SK-N-SH treated with all-trans-retinoic acid at 6 μM for 48 hours (cell line): ENCODE data around the gene PRLH.

ENCODE experiments used
- ATAC-seq: fragments of 200-7000 bp; cut with Tn5 transposase; 3 replicates; pipeline ENCODE4 v1.9.1; 2020; ENCODE audit warnings: mild to moderate bottlenecking, moderate library complexity
- ARNTL ChIP-seq: fragments of 450-650 bp; formaldehyde crosslinking; IDR thresholded peaks from 2 replicates; pipeline ENCODE4 v1.5.0; 2020; ENCODE audit warnings: low read depth, mild to moderate bottlenecking, moderate library complexity, borderline replicate concordance
- BACH2 ChIP-seq: fragments of 250-450 bp; sonication (Bioruptor Pico); IDR thresholded peaks from 2 replicates; pipeline ENCODE4 v1.9.0; 2021; ENCODE audit warnings: mild to moderate bottlenecking, borderline replicate concordance
- CSDC2 ChIP-seq: fragments of 250-450 bp; sonication (Bioruptor Pico); IDR thresholded peaks from 2 replicates; pipeline ENCODE4 v1.5.0; 2020; ENCODE audit warnings: mild to moderate bottlenecking, moderate library complexity
- ESRRG ChIP-seq: fragments of 250-450 bp; sonication (Bioruptor Pico); IDR thresholded peaks from 2 replicates; pipeline ENCODE4 v1.6.1; 2021; ENCODE audit warnings: mild to moderate bottlenecking
- GLIS3 ChIP-seq: fragments of 250-450 bp; sonication (Bioruptor Pico); IDR thresholded peaks from 2 replicates; pipeline ENCODE4 v1.5.0; 2020; ENCODE audit warnings: mild to moderate bottlenecking, moderate library complexity
- ISL1 ChIP-seq: fragments of 250-450 bp; sonication (Bioruptor Pico); IDR thresholded peaks from 2 replicates; pipeline ENCODE4 v2.1.2; 2022; ENCODE audit warnings: mild to moderate bottlenecking, moderate library complexity
- OSR1 ChIP-seq: fragments of 250-450 bp; sonication (Bioruptor Pico); IDR thresholded peaks from 2 replicates; pipeline ENCODE4 v1.8.0; 2022; ENCODE audit warnings: moderate library complexity, mild to moderate bottlenecking, inconsistent platforms
- PPARA ChIP-seq: fragments of 250-450 bp; sonication (Bioruptor Pico); IDR thresholded peaks from 2 replicates; pipeline ENCODE4 v1.5.0; 2020; ENCODE audit warnings: mild to moderate bottlenecking, borderline replicate concordance
- RARB ChIP-seq: fragments of 250-450 bp; sonication (Bioruptor Pico); IDR thresholded peaks from 2 replicates; pipeline ENCODE4 v1.8.0; 2021; ENCODE audit warnings: mild to moderate bottlenecking, moderate library complexity
- SNAI2 ChIP-seq: fragments of 250-450 bp; sonication (Bioruptor Pico); IDR thresholded peaks from 2 replicates; pipeline ENCODE4 v1.5.0; 2020; ENCODE audit warnings: mild to moderate bottlenecking, moderate library complexity
- TCF4 ChIP-seq: fragments of 250-450 bp; sonication (Bioruptor Pico); IDR thresholded peaks from 2 replicates; pipeline ENCODE4 v1.8.0; 2021; ENCODE audit warnings: mild to moderate bottlenecking, moderate library complexity, borderline replicate concordance
- TOX ChIP-seq: fragments of 250-450 bp; sonication (Bioruptor Pico); IDR thresholded peaks from 2 replicates; pipeline ENCODE4 v1.8.0; 2021; ENCODE audit warnings: mild to moderate bottlenecking, moderate library complexity, borderline replicate concordance
- ZC3H10 ChIP-seq: fragments of 250-450 bp; sonication (Bioruptor Pico); IDR thresholded peaks from 2 replicates; pipeline ENCODE4 v1.5.1; 2021; ENCODE audit warnings: mild to moderate bottlenecking, moderate library complexity
- ZFP3 ChIP-seq: fragments of 250-450 bp; sonication (Bioruptor Pico); IDR thresholded peaks from 2 replicates; pipeline ENCODE4 v1.5.0; 2020; ENCODE audit warnings: mild to moderate bottlenecking, moderate library complexity
- ZFP30 ChIP-seq: fragments of 450-650 bp; formaldehyde crosslinking; IDR thresholded peaks from 2 replicates; pipeline ENCODE4 v1.5.0; 2022; ENCODE audit warnings: mild to moderate bottlenecking, moderate library complexity
- ZNF70 ChIP-seq: fragments of 450-650 bp; formaldehyde crosslinking; IDR thresholded peaks from 2 replicates; pipeline ENCODE4 v1.5.0; 2020; ENCODE audit warnings: mild to moderate bottlenecking, moderate library complexity
- ZNF8 ChIP-seq: fragments of 450-650 bp; formaldehyde crosslinking; IDR thresholded peaks from 2 replicates; pipeline ENCODE4 v1.5.0; 2020; ENCODE audit warnings: mild to moderate bottlenecking, moderate library complexity
- TF ChIP-seq, protein P1 (sequence below): fragments of 250-450 bp; sonication (Bioruptor Pico); IDR thresholded peaks from 2 replicates; pipeline ENCODE4 v1.5.1; 2021; ENCODE audit warnings: mild to moderate bottlenecking, moderate library complexity
- TF ChIP-seq, protein P2 (sequence below): fragments of 250-450 bp; sonication (Bioruptor Pico); IDR thresholded peaks from 2 replicates; pipeline ENCODE4 v1.5.1; 2020; ENCODE audit warnings: low read depth, mild to moderate bottlenecking, moderate library complexity
- TF ChIP-seq, protein P3 (sequence below): fragments of 250-450 bp; sonication (Bioruptor Pico); IDR thresholded peaks from 2 replicates; pipeline ENCODE4 v1.8.0; 2021; ENCODE audit warnings: low read depth, mild to moderate bottlenecking, moderate library complexity, borderline replicate concordance
- TF ChIP-seq, protein P4 (sequence below): fragments of 250-450 bp; sonication (Bioruptor Pico); IDR thresholded peaks from 2 replicates; pipeline ENCODE4 v1.5.0; 2020; ENCODE audit warnings: mild to moderate bottlenecking, moderate library complexity

Gene PRLH

DNA sequence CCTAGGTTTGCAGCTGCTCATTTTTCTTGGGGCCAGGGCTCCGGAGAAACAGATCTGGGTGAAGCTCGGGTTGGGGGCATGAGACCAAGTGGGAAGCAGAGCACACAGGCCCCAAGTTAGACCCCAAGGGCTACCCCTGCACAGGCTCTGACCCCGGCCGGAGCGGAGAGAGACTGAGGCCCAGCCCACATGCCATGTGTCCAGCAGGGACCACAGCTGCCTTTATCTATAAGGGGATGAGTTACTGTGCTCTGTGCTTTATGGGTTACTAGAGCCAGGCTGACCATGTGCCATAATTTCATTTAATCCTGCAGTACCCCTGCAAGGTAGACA is 30.3 kb upstream of the PRLH start:
- TF ChIP-seq OSR1 (CRISPR knock-in tag) (no peak), ZC3H10 (CRISPR knock-in tag) (no peak), ARNTL (CRISPR knock-in tag) (no peak), BACH2 (CRISPR knock-in tag) (no peak), ZNF8 (CRISPR knock-in tag) (no peak), ZFP3 (CRISPR knock-in tag) (no peak), RARB (CRISPR knock-in tag) (no peak), ZFP30 (CRISPR knock-in tag) (no peak), ZNF70 (CRISPR knock-in tag) (no peak), TOX (CRISPR knock-in tag) (no peak), ESRRG (CRISPR knock-in tag) (no peak), SNAI2 (CRISPR knock-in tag) (no peak)
- TF ChIP-seq, protein P1, sequence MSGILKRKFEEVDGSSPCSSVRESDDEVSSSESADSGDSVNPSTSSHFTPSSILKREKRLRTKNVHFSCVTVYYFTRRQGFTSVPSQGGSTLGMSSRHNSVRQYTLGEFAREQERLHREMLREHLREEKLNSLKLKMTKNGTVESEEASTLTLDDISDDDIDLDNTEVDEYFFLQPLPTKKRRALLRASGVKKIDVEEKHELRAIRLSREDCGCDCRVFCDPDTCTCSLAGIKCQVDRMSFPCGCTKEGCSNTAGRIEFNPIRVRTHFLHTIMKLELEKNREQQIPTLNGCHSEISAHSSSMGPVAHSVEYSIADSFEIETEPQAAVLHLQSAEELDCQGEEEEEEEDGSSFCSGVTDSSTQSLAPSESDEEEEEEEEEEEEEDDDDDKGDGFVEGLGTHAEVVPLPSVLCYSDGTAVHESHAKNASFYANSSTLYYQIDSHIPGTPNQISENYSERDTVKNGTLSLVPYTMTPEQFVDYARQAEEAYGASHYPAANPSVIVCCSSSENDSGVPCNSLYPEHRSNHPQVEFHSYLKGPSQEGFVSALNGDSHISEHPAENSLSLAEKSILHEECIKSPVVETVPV (CRISPR knock-in tag) = no peak
- TF ChIP-seq, protein P2, sequence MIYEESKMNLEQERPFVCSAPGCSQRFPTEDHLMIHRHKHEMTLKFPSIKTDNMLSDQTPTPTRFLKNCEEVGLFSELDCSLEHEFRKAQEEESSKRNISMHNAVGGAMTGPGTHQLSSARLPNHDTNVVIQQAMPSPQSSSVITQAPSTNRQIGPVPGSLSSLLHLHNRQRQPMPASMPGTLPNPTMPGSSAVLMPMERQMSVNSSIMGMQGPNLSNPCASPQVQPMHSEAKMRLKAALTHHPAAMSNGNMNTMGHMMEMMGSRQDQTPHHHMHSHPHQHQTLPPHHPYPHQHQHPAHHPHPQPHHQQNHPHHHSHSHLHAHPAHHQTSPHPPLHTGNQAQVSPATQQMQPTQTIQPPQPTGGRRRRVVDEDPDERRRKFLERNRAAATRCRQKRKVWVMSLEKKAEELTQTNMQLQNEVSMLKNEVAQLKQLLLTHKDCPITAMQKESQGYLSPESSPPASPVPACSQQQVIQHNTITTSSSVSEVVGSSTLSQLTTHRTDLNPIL = no peak
- no peak for ATAC-seq

DNA sequence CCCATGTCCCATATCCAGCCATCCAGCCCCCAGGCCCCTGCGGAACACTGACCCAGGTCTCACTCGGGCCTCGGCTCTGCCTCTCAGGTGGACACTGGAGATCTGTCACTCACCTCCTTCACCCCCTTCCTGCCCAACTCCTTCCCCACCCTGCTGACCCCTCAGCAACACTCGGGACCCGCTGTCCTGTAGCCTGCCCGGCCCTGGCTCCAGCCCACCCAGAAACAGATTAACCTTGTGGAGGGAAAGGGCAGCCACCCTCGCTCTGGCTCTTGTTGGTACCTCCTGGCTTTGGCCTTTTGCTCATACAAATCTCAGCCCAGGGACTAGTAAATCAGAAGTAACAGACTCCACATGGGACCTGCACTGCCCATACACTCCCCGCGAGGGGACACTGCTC is 29.8 kb upstream of the PRLH start:
- no peak for ATAC-seq
- TF ChIP-seq, protein P2 = no peak
- no peak for TF ChIP-seq ISL1 (CRISPR knock-in tag)
- TF ChIP-seq GLIS3 (CRISPR knock-in tag) = no peak
- TF ChIP-seq, all 23 proteins: peak for 0

DNA sequence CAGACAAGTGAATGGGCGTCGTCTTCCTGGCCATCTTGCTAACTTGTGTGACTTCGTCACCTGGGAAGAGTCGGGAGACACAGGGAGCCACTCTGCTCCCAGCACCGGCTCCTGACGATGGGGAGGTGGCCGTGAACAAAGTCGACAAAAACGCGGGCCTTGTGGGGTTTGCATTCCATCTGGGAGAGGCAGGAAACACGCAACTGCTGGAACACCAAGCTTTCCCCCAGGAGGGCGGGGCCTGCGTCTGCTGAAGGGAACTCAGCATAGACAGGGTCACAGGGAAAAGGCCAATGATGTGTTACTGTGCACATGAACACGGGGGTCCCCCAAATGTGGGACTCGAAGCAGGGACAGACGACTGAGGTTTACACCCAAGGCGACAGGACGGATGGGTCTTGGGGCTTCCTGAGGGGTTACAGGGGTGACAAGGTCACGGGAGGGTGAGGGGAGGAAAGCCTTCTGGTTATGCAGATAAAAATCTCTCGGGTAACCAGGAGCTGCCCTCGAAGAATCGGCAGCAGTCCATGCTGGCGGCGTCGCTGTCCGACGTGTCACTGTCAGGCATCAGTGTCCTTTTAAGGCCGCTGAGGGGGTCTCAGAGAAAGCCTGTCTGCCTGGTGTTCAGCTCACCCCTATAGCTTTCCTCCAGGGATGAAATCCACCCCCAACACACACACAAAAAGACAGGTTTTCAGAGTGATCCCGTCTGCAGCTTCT is 28.2 kb upstream of the PRLH start:
- ATAC-seq = no peak
- no peak for TF ChIP-seq CSDC2
- no peak for TF ChIP-seq ZC3H10 (CRISPR knock-in tag)
- TF ChIP-seq, all 23 proteins: peak for 0

DNA sequence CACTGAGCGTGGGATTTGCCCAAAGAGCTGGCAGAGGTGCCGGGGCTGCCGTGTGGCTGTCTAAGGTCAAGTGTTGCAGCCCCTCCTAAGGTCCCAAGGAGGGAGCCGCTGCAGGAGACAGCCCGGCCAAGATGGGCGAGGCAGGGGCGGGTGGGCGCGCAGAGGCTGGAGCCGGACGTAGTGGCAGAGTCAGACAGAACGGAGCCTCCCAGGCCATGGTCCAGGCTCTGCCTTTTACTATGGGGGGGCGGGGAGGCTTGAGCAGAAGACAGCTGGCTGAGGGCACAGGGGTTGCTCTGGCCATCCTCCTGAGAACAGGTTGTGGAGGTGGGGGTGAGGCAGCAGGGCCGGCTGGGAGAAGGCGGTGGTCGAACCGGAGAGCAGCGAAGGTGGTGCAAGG is 27.5 kb upstream of the PRLH start:
- TF ChIP-seq, protein P1 (CRISPR knock-in tag) = no peak
- TF ChIP-seq ARNTL (CRISPR knock-in tag) (no peak), TCF4 (no peak), OSR1 (CRISPR knock-in tag) (no peak), CSDC2 (no peak), BACH2 (CRISPR knock-in tag) (no peak), ZNF8 (CRISPR knock-in tag) (no peak), PPARA (CRISPR knock-in tag) (no peak), TOX (CRISPR knock-in tag) (no peak), ZNF70 (CRISPR knock-in tag) (no peak), ISL1 (CRISPR knock-in tag) (no peak), ZFP30 (CRISPR knock-in tag) (no peak), GLIS3 (CRISPR knock-in tag) (no peak)
- TF ChIP-seq, protein P3, sequence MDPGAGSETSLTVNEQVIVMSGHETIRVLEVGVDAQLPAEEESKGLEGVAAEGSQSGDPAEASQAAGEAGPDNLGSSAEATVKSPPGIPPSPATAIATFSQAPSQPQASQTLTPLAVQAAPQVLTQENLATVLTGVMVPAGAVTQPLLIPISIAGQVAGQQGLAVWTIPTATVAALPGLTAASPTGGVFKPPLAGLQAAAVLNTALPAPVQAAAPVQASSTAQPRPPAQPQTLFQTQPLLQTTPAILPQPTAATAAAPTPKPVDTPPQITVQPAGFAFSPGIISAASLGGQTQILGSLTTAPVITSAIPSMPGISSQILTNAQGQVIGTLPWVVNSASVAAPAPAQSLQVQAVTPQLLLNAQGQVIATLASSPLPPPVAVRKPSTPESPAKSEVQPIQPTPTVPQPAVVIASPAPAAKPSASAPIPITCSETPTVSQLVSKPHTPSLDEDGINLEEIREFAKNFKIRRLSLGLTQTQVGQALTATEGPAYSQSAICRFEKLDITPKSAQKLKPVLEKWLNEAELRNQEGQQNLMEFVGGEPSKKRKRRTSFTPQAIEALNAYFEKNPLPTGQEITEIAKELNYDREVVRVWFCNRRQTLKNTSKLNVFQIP (CRISPR knock-in tag) = no peak
- TF ChIP-seq, protein P4, sequence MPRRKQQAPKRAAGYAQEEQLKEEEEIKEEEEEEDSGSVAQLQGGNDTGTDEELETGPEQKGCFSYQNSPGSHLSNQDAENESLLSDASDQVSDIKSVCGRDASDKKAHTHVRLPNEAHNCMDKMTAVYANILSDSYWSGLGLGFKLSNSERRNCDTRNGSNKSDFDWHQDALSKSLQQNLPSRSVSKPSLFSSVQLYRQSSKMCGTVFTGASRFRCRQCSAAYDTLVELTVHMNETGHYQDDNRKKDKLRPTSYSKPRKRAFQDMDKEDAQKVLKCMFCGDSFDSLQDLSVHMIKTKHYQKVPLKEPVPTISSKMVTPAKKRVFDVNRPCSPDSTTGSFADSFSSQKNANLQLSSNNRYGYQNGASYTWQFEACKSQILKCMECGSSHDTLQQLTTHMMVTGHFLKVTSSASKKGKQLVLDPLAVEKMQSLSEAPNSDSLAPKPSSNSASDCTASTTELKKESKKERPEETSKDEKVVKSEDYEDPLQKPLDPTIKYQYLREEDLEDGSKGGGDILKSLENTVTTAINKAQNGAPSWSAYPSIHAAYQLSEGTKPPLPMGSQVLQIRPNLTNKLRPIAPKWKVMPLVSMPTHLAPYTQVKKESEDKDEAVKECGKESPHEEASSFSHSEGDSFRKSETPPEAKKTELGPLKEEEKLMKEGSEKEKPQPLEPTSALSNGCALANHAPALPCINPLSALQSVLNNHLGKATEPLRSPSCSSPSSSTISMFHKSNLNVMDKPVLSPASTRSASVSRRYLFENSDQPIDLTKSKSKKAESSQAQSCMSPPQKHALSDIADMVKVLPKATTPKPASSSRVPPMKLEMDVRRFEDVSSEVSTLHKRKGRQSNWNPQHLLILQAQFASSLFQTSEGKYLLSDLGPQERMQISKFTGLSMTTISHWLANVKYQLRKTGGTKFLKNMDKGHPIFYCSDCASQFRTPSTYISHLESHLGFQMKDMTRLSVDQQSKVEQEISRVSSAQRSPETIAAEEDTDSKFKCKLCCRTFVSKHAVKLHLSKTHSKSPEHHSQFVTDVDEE (CRISPR knock-in tag) = no peak
- TF ChIP-seq, protein P2 = no peak
- ATAC-seq = no peak
